Osteocyte (in vitro differentiated cells): ENCODE results near the gene PDE4D. TPM values are rescaled to one million over a fixed set of nuclear protein-coding genes. Genes with fewer than 3 reads are reported as not detected.

Source experiments
- DNase-seq: peaks from one replicate; pipeline ENCODE4 v3.0.0; 2021; ENCODE audit warnings: mixed read lengths; ENCODE audit not compliant: unreplicated experiment; ENCODE audit errors: extremely low spot score
- H3K27ac Mint-ChIP-seq: one replicate; pipeline ENCODE4 v1.8.0; 2021; ENCODE audit warnings: mild to moderate bottlenecking, mixed read lengths; ENCODE audit not compliant: unreplicated experiment
- H3K27me3 Mint-ChIP-seq: one replicate; pipeline ENCODE4 v1.8.0; 2021; ENCODE audit warnings: mixed read lengths; ENCODE audit not compliant: unreplicated experiment
- H3K36me3 Mint-ChIP-seq: one replicate; pipeline ENCODE4 v1.8.0; 2021; ENCODE audit warnings: mixed read lengths; ENCODE audit not compliant: unreplicated experiment
- H3K4me1 Mint-ChIP-seq: one replicate; pipeline ENCODE4 v1.8.0; 2021; ENCODE audit warnings: mixed read lengths; ENCODE audit not compliant: unreplicated experiment
- H3K4me3 Mint-ChIP-seq: one replicate; pipeline ENCODE4 v1.8.0; 2021; ENCODE audit warnings: mild to moderate bottlenecking, moderate library complexity, mixed read lengths; ENCODE audit not compliant: unreplicated experiment
- H3K9me3 Mint-ChIP-seq: one replicate; pipeline ENCODE4 v1.8.0; 2021; ENCODE audit warnings: mixed read lengths; ENCODE audit not compliant: unreplicated experiment
- CTCF ChIP-seq: fragments of 200-600 bp; sonication (generic); IDR thresholded peaks from 2 replicates; pipeline ENCODE4 v1.5.0; 2021; ENCODE audit warnings: antibody characterized with exemption, mild to moderate bottlenecking, moderate library complexity
- total RNA-seq: library from RNA; stranded (reverse); gene quantifications from 2 replicates; pipeline ENCODE4 v1.2.1, GENCODE V29; 2021

The PDE4D gene
- total RNA-seq, 1 donor from 2014 or later: 24.2 TPM

- no peak for TF ChIP-seq CTCF
- Mint-ChIP-seq H3K27ac (no peak overlapping the region), H3K27me3 (no peaks in the 10 kb centered on the region), H3K36me3 (no peaks in the 10 kb centered on the region), H3K9me3 (no peaks in the 10 kb centered on the region), H3K4me1 (peaks cover 39% of the 10 kb centered on the region), H3K4me3 (no peak overlapping the region)
- no peak for DNase-seq
These were observed 724.3 kb downstream of the PDE4D start for GRCh38 chr5:59169081-59169767.

- DNase-seq: no peak
- Mint-ChIP-seq H3K27me3 (no peaks in the 10 kb centered on the region), H3K27ac (no peak overlapping the region), H3K4me3 (no peak overlapping the region), H3K9me3 (no peaks in the 10 kb centered on the region), H3K36me3 (no peaks in the 10 kb centered on the region), H3K4me1 (peaks cover 43% of the 10 kb centered on the region)
- TF ChIP-seq CTCF: no peak
These were observed 725.5 kb downstream of the PDE4D start for GRCh38 chr5:59168067-59168466.

- Mint-ChIP-seq H3K4me1 (peaks cover 37% of the 10 kb centered on the region), H3K4me3 (peak overlapping the region; percentile 27), H3K27ac (peak overlapping the region; percentile 87), H3K9me3 (no peaks in the 10 kb centered on the region), H3K36me3 (no peaks in the 10 kb centered on the region), H3K27me3 (no peaks in the 10 kb centered on the region)
- DNase-seq: no peak
- TF ChIP-seq CTCF: no peak
These were observed 729.3 kb downstream of the PDE4D start for GRCh38 chr5:59164041-59164830.

GRCh38 chr5:59161221-59162105, 732.1 kb downstream of the PDE4D start:
- Mint-ChIP-seq H3K36me3 (no peaks in the 10 kb centered on the region), H3K9me3 (no peaks in the 10 kb centered on the region), H3K4me1 (peaks cover 21% of the 10 kb centered on the region), H3K4me3 (no peak overlapping the region), H3K27ac (no peak overlapping the region), H3K27me3 (no peaks in the 10 kb centered on the region)
- TF ChIP-seq CTCF: no peak
- no peak for DNase-seq
